Measurements from ENCODE around the gene EIF2S2. TPM values are rescaled to one million over a fixed set of nuclear protein-coding genes. Genes with fewer than 3 reads are reported as not detected.
A peak's percentile ranks its signal among the peaks of the same experiment; 100 is the strongest.

Gene EIF2S2
- total RNA-seq, 6 donors from 2014 or later, result 28.3 to 76.1 (median 50.3) TPM

DNA sequence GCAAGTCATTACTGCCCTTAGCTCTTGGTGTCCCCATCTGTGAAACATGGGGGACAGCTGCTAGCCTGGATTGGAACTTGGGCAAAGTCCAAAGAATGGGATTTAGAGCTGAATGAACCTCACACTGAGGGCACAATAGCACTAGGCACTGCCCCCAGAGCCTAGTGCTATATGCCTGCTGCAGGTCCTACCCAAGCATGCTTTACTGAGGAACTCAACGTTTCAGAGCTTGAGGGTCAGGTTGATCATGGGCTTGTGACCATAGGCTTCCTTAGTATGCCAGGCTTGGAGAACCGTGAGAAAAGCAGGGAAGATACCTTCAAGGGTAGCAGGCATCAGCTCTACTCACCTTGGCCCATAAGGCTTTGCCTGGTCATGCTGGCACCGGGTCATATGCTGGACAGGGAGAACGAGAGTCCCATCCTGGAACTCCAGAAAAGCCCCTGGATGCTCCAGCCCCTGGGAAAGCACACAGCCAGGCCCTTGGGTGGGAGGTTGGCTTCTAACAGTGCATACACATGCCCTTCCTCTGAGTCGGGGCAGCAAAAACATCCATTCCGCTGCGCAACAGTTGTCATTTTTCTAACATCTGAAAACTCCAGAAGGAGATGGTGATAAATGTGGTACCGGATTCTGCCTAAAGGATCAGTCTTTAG lies 29.7 kb downstream of the EIF2S2 start:
- TF ChIP-seq POLR2AphosphoS5 (IDR thresholded peaks at IDR 0.05) (no peak), POLR2A (IDR thresholded peaks at IDR 0.05) (no peak), CTCF (IDR thresholded peaks at IDR 0.05) (no peak), EP300 (IDR thresholded peaks at IDR 0.05) (no peak)
- DNase-seq, result no peak
- 92 to 94% methylated on average over 8 of the region's 8 CpGs for WGBS, 2 donors
- no peaks in the 10 kb centered on the region for H3K9me3 ChIP-seq
- H3K27ac ChIP-seq, result peak overlapping the region; percentile 4 to 59 (median 20)
- peaks cover 5 to 22% (median 17%) of the 10 kb centered on the region in 4 donors for H3K4me1 ChIP-seq
- ATAC-seq (ENCODE audit: low FRiP score in 2 of 2), result no peak
- no peaks in the 10 kb centered on the region for H3K27me3 ChIP-seq
- peaks cover 2 to 91% (median 48%) of the 10 kb centered on the region in 4 donors for H3K36me3 ChIP-seq
- no peak overlapping the region for H3K4me3 ChIP-seq

DNA sequence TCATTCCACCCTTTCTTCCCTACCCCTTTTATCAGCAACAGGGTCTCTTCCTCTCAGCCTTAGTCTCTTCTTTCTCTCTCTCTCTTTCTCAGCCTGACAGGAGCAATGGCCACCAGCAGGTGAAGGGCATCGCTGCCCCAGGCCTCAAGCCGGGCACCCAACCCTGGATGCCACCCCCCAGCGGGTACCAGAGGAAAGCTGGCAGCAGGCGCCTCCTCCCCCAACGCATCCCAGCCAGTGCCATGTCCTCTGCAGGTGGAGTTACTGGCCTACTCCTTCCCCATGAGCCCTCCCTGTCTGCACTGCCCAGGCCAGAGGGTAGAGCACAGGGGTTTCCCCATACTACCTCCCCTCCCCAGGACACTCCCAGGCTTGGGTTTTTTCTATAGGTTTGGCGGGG lies 32.2 kb downstream of the EIF2S2 start:
- Histone ChIP-seq H3K27me3 (no peaks in the 10 kb centered on the region), H3K27ac (no peak overlapping the region), H3K4me1 (peaks cover 5 to 22% (median 17%) of the 10 kb centered on the region in 4 donors), H3K36me3 (peaks cover 2 to 93% (median 63%) of the 10 kb centered on the region in 4 donors), H3K4me3 (no peak overlapping the region), H3K9me3 (no peaks in the 10 kb centered on the region)
- no peak for ATAC-seq (ENCODE audit: low FRiP score in 2 of 2)
- 91 to 99% methylated on average over 4 to 6 of the region's 6 CpGs for WGBS, 2 donors
- peak in 1 of 2 donors; percentile 41 for DNase-seq
- no peak for TF ChIP-seq POLR2AphosphoS5 (IDR thresholded peaks at IDR 0.05)
- no peak for TF ChIP-seq CTCF (IDR thresholded peaks at IDR 0.05)
- TF ChIP-seq POLR2A (IDR thresholded peaks at IDR 0.05), result no peak
- TF ChIP-seq EP300 (IDR thresholded peaks at IDR 0.05), result no peak

DNA sequence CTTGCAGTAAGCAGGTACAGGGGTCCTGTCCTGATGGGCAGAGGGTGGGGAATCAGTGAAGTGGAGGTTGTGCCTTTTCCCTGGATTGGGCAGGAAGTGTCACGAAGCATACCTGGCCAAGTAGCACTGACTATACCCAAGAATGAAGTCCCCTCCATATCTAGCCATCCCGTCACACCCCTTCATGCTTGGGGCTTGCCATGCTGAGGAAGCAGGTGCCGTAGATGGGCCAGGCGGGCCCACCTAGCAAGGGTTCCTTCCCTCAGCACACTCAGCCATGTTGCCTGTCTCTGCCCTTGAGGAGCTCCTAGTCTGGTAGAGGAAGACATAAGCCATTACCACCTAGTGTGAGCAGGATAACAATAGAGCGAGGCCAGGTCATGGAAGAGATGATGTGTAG lies 33.5 kb downstream of the EIF2S2 start:
- ATAC-seq (ENCODE audit: low FRiP score in 2 of 2), result no peak
- Histone ChIP-seq H3K9me3 (no peaks in the 10 kb centered on the region), H3K36me3 (peaks cover 2 to 94% (median 67%) of the 10 kb centered on the region in 4 donors), H3K27me3 (no peaks in the 10 kb centered on the region), H3K4me1 (peaks cover 5 to 22% (median 14%) of the 10 kb centered on the region in 4 donors), H3K27ac (no peak overlapping the region), H3K4me3 (no peak overlapping the region)
- no peak for DNase-seq
- no peak for TF ChIP-seq POLR2AphosphoS5 (IDR thresholded peaks at IDR 0.05)
- WGBS, 2 donors, result 98 to 100% methylated on average over 3 to 5 of the region's 5 CpGs

GRCh38 chr20:34076952-34077351 lies 35.1 kb downstream of the EIF2S2 start:
- ATAC-seq (ENCODE audit: low FRiP score in 2 of 2), result no peak
- Histone ChIP-seq H3K4me3 (no peak overlapping the region), H3K27me3 (no peaks in the 10 kb centered on the region), H3K36me3 (peaks cover 6 to 94% (median 72%) of the 10 kb centered on the region in 4 donors), H3K9me3 (no peaks in the 10 kb centered on the region), H3K4me1 (peaks cover 0 to 6% (median 2%) of the 10 kb centered on the region in 4 donors), H3K27ac (no peak overlapping the region)
- DNase-seq, result peak in 1 of 2 donors; percentile 60
- TF ChIP-seq POLR2A (IDR thresholded peaks at IDR 0.05) (no peak), POLR2AphosphoS5 (IDR thresholded peaks at IDR 0.05) (no peak)
- WGBS, 2 donors, result 95 to 96% methylated on average over 17 to 20 of the region's 20 CpGs

DNA sequence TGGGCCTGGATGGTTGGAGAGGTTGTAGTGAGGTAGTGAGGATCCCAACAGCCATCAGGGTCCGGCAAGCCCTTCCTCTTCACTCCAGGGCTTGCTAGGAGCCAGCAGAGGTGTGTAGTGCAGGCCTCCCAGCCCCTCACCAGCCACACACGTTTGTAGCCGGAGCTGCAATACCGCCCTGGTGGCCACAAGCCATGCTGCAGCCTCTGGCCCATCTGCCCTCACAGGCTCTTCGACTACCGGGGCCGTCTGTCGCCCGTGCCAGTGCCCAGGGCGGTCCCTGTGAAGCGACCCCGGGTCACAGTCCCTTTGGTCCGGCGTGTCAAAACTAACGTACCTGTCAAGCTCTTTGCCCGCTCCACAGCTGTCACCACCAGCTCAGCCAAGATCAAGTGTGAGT lies 36.4 kb downstream of the EIF2S2 start:
- WGBS, 2 donors, result 91 to 94% methylated on average over 15 to 16 of the region's 16 CpGs
- Histone ChIP-seq H3K27ac (no peak overlapping the region), H3K4me1 (no peaks in the 10 kb centered on the region), H3K9me3 (no peaks in the 10 kb centered on the region), H3K4me3 (no peak overlapping the region), H3K27me3 (no peaks in the 10 kb centered on the region), H3K36me3 (peaks cover 6 to 83% (median 67%) of the 10 kb centered on the region in 4 donors)
- TF ChIP-seq EP300 (IDR thresholded peaks at IDR 0.05), result no peak
- TF ChIP-seq CTCF (IDR thresholded peaks at IDR 0.05), result peak in 1 of 6 experiments; percentile 6
- no peak for ATAC-seq (ENCODE audit: low FRiP score in 2 of 2)
- peak in 1 of 2 donors; percentile 52 for DNase-seq
